ENCODE data around the gene PLA2G10.

Gene PLA2G10

DNA sequence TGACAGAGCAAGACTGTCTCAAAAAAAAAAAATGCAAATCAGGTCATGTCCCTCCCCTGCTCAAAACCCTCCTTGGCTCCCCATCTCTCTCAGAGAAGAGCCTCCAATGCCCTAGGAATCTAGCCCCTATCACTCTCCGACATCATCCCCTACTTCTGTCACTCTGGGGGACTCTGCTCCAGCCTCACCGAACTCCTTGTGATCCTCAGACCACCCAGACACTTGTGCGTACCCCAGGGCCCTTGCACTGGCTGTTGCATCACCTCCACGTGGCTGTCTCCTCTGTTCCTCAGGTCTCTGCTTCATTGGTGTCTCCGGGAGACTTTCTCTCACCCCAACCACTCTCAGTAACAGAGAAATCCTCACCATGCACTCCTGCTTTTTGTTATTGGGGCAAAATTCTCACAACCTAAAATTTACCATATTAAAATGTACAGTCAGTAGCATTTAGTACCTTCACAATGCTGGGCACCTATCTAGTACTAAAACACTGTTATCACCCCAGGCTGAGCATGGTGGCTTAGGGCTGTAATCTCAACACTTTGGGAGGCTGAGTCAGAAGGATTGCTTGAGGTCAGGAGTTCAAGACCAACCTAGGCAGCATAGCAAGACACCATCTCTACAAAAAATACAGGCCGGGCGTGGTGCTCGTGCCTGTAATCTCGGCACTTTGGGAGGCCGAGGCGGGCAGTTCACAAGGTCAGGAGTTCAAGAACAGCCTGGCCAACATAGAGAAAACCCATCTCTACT is 15.2 kb downstream of the PLA2G10 start:
- ATAC-seq (ENCODE audit: low read depth), result no peak
- H3K27ac ChIP-seq (ENCODE audit: poor library complexity, severe bottlenecking), result no peak overlapping the region

GRCh38 chr16:14677627-14678026 is 16.5 kb downstream of the PLA2G10 start:
- no peaks in the 10 kb centered on the region for H3K9me3 ChIP-seq (ENCODE audit: severe bottlenecking)
- ATAC-seq (ENCODE audit: low read depth) (no peak), DNase-seq (ENCODE audit: low spot score) (no peak)
- H3K4me1 ChIP-seq (ENCODE audit: insufficient read depth, poor library complexity, severe bottlenecking), result no peaks in the 10 kb centered on the region
- H3K27ac ChIP-seq (ENCODE audit: poor library complexity, severe bottlenecking), result no peak overlapping the region
- H3K27me3 ChIP-seq (ENCODE audit: insufficient read depth, poor library complexity, severe bottlenecking), result no peaks in the 10 kb centered on the region
- no peak for TF ChIP-seq CTCF (IDR thresholded peaks at IDR 0.05; ENCODE audit: poor library complexity, severe bottlenecking)
- H3K4me3 ChIP-seq (ENCODE audit: severe bottlenecking), result no peak overlapping the region
- H3K36me3 ChIP-seq (ENCODE audit: low read depth), result no peaks in the 10 kb centered on the region

More for the DNA sequence above, 15.2 kb downstream of the PLA2G10 start:
- Histone ChIP-seq H3K4me1 (ENCODE audit: insufficient read depth, poor library complexity, severe bottlenecking) (no peaks in the 10 kb centered on the region), H3K27me3 (ENCODE audit: insufficient read depth, poor library complexity, severe bottlenecking) (no peaks in the 10 kb centered on the region), H3K9me3 (ENCODE audit: severe bottlenecking) (no peaks in the 10 kb centered on the region), H3K4me3 (ENCODE audit: severe bottlenecking) (no peak overlapping the region), H3K36me3 (ENCODE audit: low read depth) (no peaks in the 10 kb centered on the region)
- DNase-seq (ENCODE audit: low spot score), result no peak
- no peak for TF ChIP-seq CTCF (IDR thresholded peaks at IDR 0.05; ENCODE audit: poor library complexity, severe bottlenecking)

- H3K9me3 ChIP-seq (ENCODE audit: severe bottlenecking), result no peaks in the 10 kb centered on the region
- DNase-seq (ENCODE audit: low spot score) (no peak), ATAC-seq (ENCODE audit: low read depth) (no peak)
- no peaks in the 10 kb centered on the region for H3K36me3 ChIP-seq (ENCODE audit: low read depth)
- H3K4me3 ChIP-seq (ENCODE audit: severe bottlenecking), result no peak overlapping the region
- H3K27ac ChIP-seq (ENCODE audit: poor library complexity, severe bottlenecking), result no peak overlapping the region
- TF ChIP-seq CTCF (IDR thresholded peaks at IDR 0.05; ENCODE audit: poor library complexity, severe bottlenecking), result no peak
- H3K4me1 ChIP-seq (ENCODE audit: insufficient read depth, poor library complexity, severe bottlenecking), result no peaks in the 10 kb centered on the region
- no peaks in the 10 kb centered on the region for H3K27me3 ChIP-seq (ENCODE audit: insufficient read depth, poor library complexity, severe bottlenecking)
Measured at GRCh38 chr16:14676633-14677032, 17.5 kb downstream of the PLA2G10 start.

GRCh38 chr16:14672403-14672971 is 21.6 kb downstream of the PLA2G10 start:
- TF ChIP-seq CTCF (IDR thresholded peaks at IDR 0.05; ENCODE audit: poor library complexity, severe bottlenecking), result no peak
- Histone ChIP-seq H3K27ac (ENCODE audit: poor library complexity, severe bottlenecking) (no peak overlapping the region), H3K9me3 (ENCODE audit: severe bottlenecking) (no peaks in the 10 kb centered on the region), H3K4me1 (ENCODE audit: insufficient read depth, poor library complexity, severe bottlenecking) (no peaks in the 10 kb centered on the region), H3K4me3 (ENCODE audit: severe bottlenecking) (no peak overlapping the region), H3K36me3 (ENCODE audit: low read depth) (no peaks in the 10 kb centered on the region; the same call in 1 of the 2 replicates), H3K27me3 (ENCODE audit: insufficient read depth, poor library complexity, severe bottlenecking) (no peaks in the 10 kb centered on the region)
- ATAC-seq (ENCODE audit: low read depth) (no peak; the same call in 2 of the 3 replicates), DNase-seq (ENCODE audit: low spot score) (no peak)

DNA sequence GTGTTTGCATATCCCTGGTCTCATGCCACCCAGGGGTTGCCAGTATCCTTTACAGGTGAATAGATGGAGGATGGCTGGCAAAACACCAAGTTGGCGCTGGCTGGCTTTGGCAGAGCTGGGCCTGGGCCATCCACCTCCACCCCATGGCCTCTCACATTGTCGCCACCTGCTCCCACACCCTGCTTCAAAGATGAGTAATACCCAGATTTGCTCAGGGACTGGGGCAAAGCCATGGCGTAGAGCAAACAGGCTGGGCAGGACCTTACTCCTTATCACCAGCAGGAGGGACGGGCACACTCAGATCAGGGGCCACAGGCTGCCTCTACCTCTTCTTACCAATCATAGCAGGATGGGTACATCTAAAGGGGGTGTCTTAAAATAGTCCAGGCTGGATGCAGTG is 24.3 kb downstream of the PLA2G10 start:
- Histone ChIP-seq H3K27ac (ENCODE audit: poor library complexity, severe bottlenecking) (no peak overlapping the region), H3K9me3 (ENCODE audit: severe bottlenecking) (no peaks in the 10 kb centered on the region), H3K4me3 (ENCODE audit: severe bottlenecking) (no peak overlapping the region), H3K36me3 (ENCODE audit: low read depth) (peaks cover 27% of the 10 kb centered on the region), H3K27me3 (ENCODE audit: insufficient read depth, poor library complexity, severe bottlenecking) (no peaks in the 10 kb centered on the region), H3K4me1 (ENCODE audit: insufficient read depth, poor library complexity, severe bottlenecking) (no peaks in the 10 kb centered on the region)
- DNase-seq (ENCODE audit: low spot score), result no peak
- peak; percentile 37; the same call in 2 of the 3 replicates for ATAC-seq (ENCODE audit: low read depth)
- TF ChIP-seq CTCF (IDR thresholded peaks at IDR 0.05; ENCODE audit: poor library complexity, severe bottlenecking), result no peak

Measured in RWPE2 (cell line).